Measurements from ENCODE around the gene IL22RA2. TPM values are rescaled to one million over a fixed set of nuclear protein-coding genes. Genes with fewer than 3 reads are reported as not detected.
A peak's percentile ranks its signal among the peaks of the same experiment; 100 is the strongest.

Gene IL22RA2
- total RNA-seq, 2 donors from 2014 or later, result not detected

- Histone ChIP-seq H3K4me1 (replicated peaks) (no peaks in the 10 kb centered on the region), H3K36me3 (no peaks in the 10 kb centered on the region)
- WGBS, result 83% methylated on average over 3 of the region's 3 CpGs
Observed at GRCh38 chr6:137162692-137163306, 10.6 kb downstream of the IL22RA2 start.

DNA sequence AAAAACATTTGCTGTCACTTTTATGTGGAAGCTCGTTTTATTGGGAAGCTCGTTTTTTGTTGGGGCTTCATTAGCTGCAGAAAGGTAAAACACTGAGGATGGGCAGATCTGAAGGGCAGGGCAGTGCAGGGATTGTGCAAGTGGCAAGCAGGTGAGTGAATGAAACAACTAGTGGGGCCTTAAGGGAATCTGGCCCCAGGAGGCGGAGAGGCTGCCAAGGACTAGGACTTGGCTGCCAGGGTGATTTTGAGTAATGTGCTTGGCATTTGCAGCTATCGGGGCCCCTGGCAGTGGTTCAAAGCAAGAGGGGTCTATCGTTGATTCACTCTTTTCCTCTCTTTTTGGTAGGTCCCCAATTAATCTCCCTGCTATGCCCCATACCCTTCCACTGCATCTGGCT, 11.5 kb downstream of the IL22RA2 start:
- intact Hi-C loops (cut with DNase I), result no loop called here
- WGBS, result 36% methylated on average over 5 of the region's 5 CpGs
- Histone ChIP-seq H3K27ac (no peak overlapping the region), H3K27me3 (replicated peaks; ENCODE audit: insufficient read depth) (no peaks in the 10 kb centered on the region), H3K36me3 (no peaks in the 10 kb centered on the region), H3K4me1 (replicated peaks) (no peaks in the 10 kb centered on the region), H3K9me3 (no peaks in the 10 kb centered on the region), H3K4me3 (no peak overlapping the region)
- no peak for TF ChIP-seq CTCF (IDR thresholded peaks at IDR 0.05)
- no peak for TF ChIP-seq POLR2A (IDR thresholded peaks at IDR 0.05)
- TF ChIP-seq POLR2AphosphoS5 (IDR thresholded peaks at IDR 0.05), result no peak
- no peak for DNase-seq (ENCODE audit: low spot score)

More at GRCh38 chr6:137162692-137163306, 10.6 kb downstream of the IL22RA2 start:
- intact Hi-C loops (cut with DNase I), result no loop called here
- Histone ChIP-seq H3K4me3 (no peak overlapping the region), H3K9me3 (no peaks in the 10 kb centered on the region), H3K27ac (no peak overlapping the region), H3K27me3 (replicated peaks; ENCODE audit: insufficient read depth) (no peaks in the 10 kb centered on the region)
- no peak for TF ChIP-seq POLR2A (IDR thresholded peaks at IDR 0.05)
- TF ChIP-seq CTCF (IDR thresholded peaks at IDR 0.05), result no peak
- TF ChIP-seq POLR2AphosphoS5 (IDR thresholded peaks at IDR 0.05), result no peak
- DNase-seq (ENCODE audit: low spot score), result no peak

- H3K27me3 ChIP-seq (replicated peaks; ENCODE audit: insufficient read depth), result no peaks in the 10 kb centered on the region
- intact Hi-C loops (cut with DNase I), result no loop called here
- no peaks in the 10 kb centered on the region for H3K9me3 ChIP-seq
- no peak for DNase-seq (ENCODE audit: low spot score)
- no peaks in the 10 kb centered on the region for H3K36me3 ChIP-seq
- no peak overlapping the region for H3K4me3 ChIP-seq
- 74% methylated on average over 3 of the region's 3 CpGs for WGBS
- H3K27ac ChIP-seq, result no peak overlapping the region
- no peaks in the 10 kb centered on the region for H3K4me1 ChIP-seq (replicated peaks)
- TF ChIP-seq CTCF (IDR thresholded peaks at IDR 0.05) (no peak), POLR2AphosphoS5 (IDR thresholded peaks at IDR 0.05) (no peak), POLR2A (IDR thresholded peaks at IDR 0.05) (no peak)
Observed at GRCh38 chr6:137160763-137161162, 12.7 kb downstream of the IL22RA2 start.

DNA sequence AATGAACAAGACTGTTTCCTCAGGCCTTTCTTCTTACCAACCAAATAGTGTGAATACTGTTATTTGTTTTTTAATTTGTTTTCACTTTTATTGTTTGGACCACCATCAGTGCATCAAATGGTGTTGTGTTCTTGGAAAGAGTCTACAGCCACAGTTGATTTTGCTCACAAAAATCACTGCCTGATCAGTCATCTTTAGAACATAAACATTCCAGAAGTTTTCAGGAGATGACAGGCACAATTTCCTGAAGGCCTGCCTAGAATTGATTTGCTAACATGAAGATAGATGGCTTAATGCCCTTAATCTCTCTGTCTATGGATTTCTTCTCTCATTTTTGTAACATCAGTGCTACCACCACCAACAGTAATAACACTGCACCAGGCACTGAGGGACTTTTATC, 13.5 kb downstream of the IL22RA2 start:
- Histone ChIP-seq H3K27ac (no peak overlapping the region), H3K4me1 (replicated peaks) (no peaks in the 10 kb centered on the region), H3K9me3 (no peaks in the 10 kb centered on the region), H3K27me3 (replicated peaks; ENCODE audit: insufficient read depth) (no peaks in the 10 kb centered on the region), H3K4me3 (no peak overlapping the region), H3K36me3 (no peaks in the 10 kb centered on the region)
- no peak for TF ChIP-seq POLR2A (IDR thresholded peaks at IDR 0.05)
- no peak for TF ChIP-seq CTCF (IDR thresholded peaks at IDR 0.05)
- TF ChIP-seq POLR2AphosphoS5 (IDR thresholded peaks at IDR 0.05), result no peak
- intact Hi-C loops (cut with DNase I), result no loop called here
- DNase-seq (ENCODE audit: low spot score), result no peak

GRCh38 chr6:137157601-137158000, 15.8 kb downstream of the IL22RA2 start:
- H3K4me1 ChIP-seq (replicated peaks), result no peaks in the 10 kb centered on the region
- intact Hi-C loops (cut with DNase I), result no loop called here
- DNase-seq (ENCODE audit: low spot score), result peak; percentile 58
- peak overlapping the region in 1 of 2 donors; percentile 32 for H3K27ac ChIP-seq
- TF ChIP-seq POLR2AphosphoS5 (IDR thresholded peaks at IDR 0.05) (peak; percentile 59), POLR2A (IDR thresholded peaks at IDR 0.05) (no peak)
- 15% methylated on average over 4 of the region's 4 CpGs for WGBS
- H3K9me3 ChIP-seq, result no peaks in the 10 kb centered on the region
- no peak overlapping the region for H3K4me3 ChIP-seq
- no peaks in the 10 kb centered on the region for H3K27me3 ChIP-seq (replicated peaks; ENCODE audit: insufficient read depth)
- no peaks in the 10 kb centered on the region for H3K36me3 ChIP-seq
